HCT116 (cell line): ENCODE data around the gene RAD9A. TPM values are rescaled to one million over a fixed set of nuclear protein-coding genes. Genes with fewer than 3 reads are reported as not detected.
A peak's percentile ranks its signal among the peaks of the same experiment; 100 is the strongest.

ENCODE experiments used
- ATAC-seq: fragments of 200-7000 bp; cut with Tn5 transposase; 2 replicates; pipeline ENCODE4 v1.9.1; 2020; ENCODE audit warnings: mild to moderate bottlenecking, moderate library complexity
- BruUV-seq: library from RNA; stranded (reverse); fragments of 400-500 nt; replicated peaks from 2 replicates; lab custom pipeline; 2021; lab: Mats Ljungman, UMichigan
- CTCF ChIA-PET: fragments of 300-600 bp; sonication (Branson Sonifier 250); formaldehyde crosslinking; loops from one replicate; lab custom pipeline; 2021; ENCODE audit warnings: antibody characterized with exemption; lab: Charles Lee
- POLR2A ChIA-PET: fragments of 300-600, 350-600 bp; sonication (Branson Sonifier 250); formaldehyde crosslinking; loops from one replicate; lab custom pipeline; 2021; ENCODE audit warnings: antibody characterized with exemption; lab: Charles Lee
- RAD21 ChIA-PET, 2 experiments: fragments of 300-600 bp; sonication (Branson Sonifier 250); formaldehyde crosslinking; loops; one replicate each; lab custom pipeline; 2023; ENCODE audit warnings: low total read pairs in 2 of 2; ENCODE audit not compliant: uncharacterized antibody in 2 of 2, unreplicated experiment in 2 of 2, low non-redundant PET in 1 of 2; lab: Charles Lee
- DNase-seq: peaks from one replicate; pipeline ENCODE4 v3.0.0-alpha.2; 2010; ENCODE audit warnings: low read depth, low spot score
- H2AFZ ChIP-seq: fragments of 200-600 bp; shearing (Covaris generic), sonication (generic); 2 replicates; pipeline ENCODE4 v1.6.1; 2017; ENCODE audit warnings: low read depth, mixed run types, mixed read lengths, antibody characterized with exemption, low read length; ENCODE audit not compliant: poor library complexity, severe bottlenecking
- H3K27ac ChIP-seq: 2 replicates; pipeline ENCODE4 v1.5.1; 2012; ENCODE audit warnings: low read depth, low read length
- H3K27me3 ChIP-seq: fragments of 200-600 bp; sonication (generic); 2 replicates; pipeline ENCODE4 v1.6.1; 2016; ENCODE audit warnings: mixed run types, low read length, mixed read lengths; ENCODE audit not compliant: insufficient read depth
- H3K36me3 ChIP-seq, 2 experiments: fragments of 200-500 bp in 1 of 2; fragments of 200-600 bp in 1 of 2; sonication (Bioruptor generic) in 1 of 2; sonication (generic) in 1 of 2; 2 replicates each; pipeline versions ENCODE4 v1.5.1 to v1.6.1; 2014 to 2016; ENCODE audit warnings: low read length in 2 of 2, inconsistent platforms in 1 of 2, mixed read lengths in 1 of 2, mixed run types in 1 of 2; ENCODE audit not compliant: insufficient read depth in 2 of 2, control insufficient read depth in 1 of 2
- H3K4me1 ChIP-seq, 2 experiments: fragments of 200-600 bp in 1 of 2; sonication (generic) in 1 of 2; 2 replicates each; pipeline versions ENCODE4 v1.5.1 to v1.6.1; 2012 to 2017; ENCODE audit warnings: low read length in 2 of 2, inconsistent platforms in 1 of 2, mild to moderate bottlenecking in 1 of 2, mixed read lengths in 1 of 2, mixed run types in 1 of 2, moderate library complexity in 1 of 2; ENCODE audit not compliant: insufficient read depth in 2 of 2, control insufficient read depth in 1 of 2
- H3K4me2 ChIP-seq: fragments of 200-600 bp; sonication (generic); 2 replicates; pipeline ENCODE4 v1.6.1; 2017; ENCODE audit warnings: mixed run types, low read length, mixed read lengths
- H3K4me3 ChIP-seq, 2 experiments: fragments of 200-600 bp in 1 of 2; sonication (generic) in 1 of 2; replicated peaks in 1 of 2; 2 replicates each; pipeline ENCODE4 v1.5.1; 2011 to 2016; ENCODE audit warnings: low read length in 2 of 2, control low read depth in 1 of 2, low read depth in 1 of 2, mild to moderate bottlenecking in 1 of 2, mixed read lengths in 1 of 2, mixed run types in 1 of 2
- H3K79me2 ChIP-seq: fragments of 200-600 bp; sonication (generic); 2 replicates; pipeline ENCODE4 v1.6.1; 2017; ENCODE audit warnings: mild to moderate bottlenecking, mixed run types, low read length, moderate library complexity, mixed read lengths; ENCODE audit not compliant: insufficient read depth
- H3K9ac ChIP-seq: fragments of 200-600 bp; sonication (generic); 2 replicates; pipeline ENCODE4 v1.6.1; 2016; ENCODE audit warnings: low read length, mixed read lengths
- H3K9me2 ChIP-seq: fragments of 200-600 bp; sonication (generic), shearing (Covaris generic); 2 replicates; pipeline ENCODE4 v1.6.1; 2017; ENCODE audit warnings: mixed run types, mild to moderate bottlenecking, moderate library complexity; ENCODE audit not compliant: insufficient read depth
- H3K9me3 ChIP-seq, 2 experiments: fragments of 200-500 bp in 1 of 2; fragments of 200-600 bp in 1 of 2; sonication (Bioruptor generic) in 1 of 2; sonication (generic) in 1 of 2; 2 replicates each; pipeline ENCODE4 v1.6.1; 2014 to 2017; ENCODE audit warnings: low read length in 2 of 2, mixed read lengths in 2 of 2, inconsistent platforms in 1 of 2, low read depth in 1 of 2, mild to moderate bottlenecking in 1 of 2, mixed run types in 1 of 2, moderate library complexity in 1 of 2; ENCODE audit not compliant: control insufficient read depth in 1 of 2, insufficient read depth in 1 of 2
- H4K20me1 ChIP-seq: fragments of 200-600 bp; sonication (generic), shearing (Covaris generic); 2 replicates; pipeline ENCODE4 v1.6.1; 2017; ENCODE audit warnings: mixed run types, mild to moderate bottlenecking, moderate library complexity; ENCODE audit not compliant: insufficient read depth
- CBX3 ChIP-seq: IDR thresholded peaks from 2 replicates; pipeline ENCODE4 v1.6.1; 2012; ENCODE audit warnings: low read depth
- EGR1 ChIP-seq: IDR thresholded peaks from 2 replicates; pipeline ENCODE4 v1.6.1; 2012; ENCODE audit warnings: low read depth
- EZH2 ChIP-seq: fragments of 200-600 bp; sonication (generic); IDR thresholded peaks from 2 replicates; pipeline ENCODE4 v1.6.1; 2017; ENCODE audit warnings: antibody characterized with exemption, mixed run types
- EZH2phosphoT487 ChIP-seq: fragments of 200-600 bp; IDR thresholded peaks from 2 replicates; pipeline ENCODE4 v1.6.1; 2018; ENCODE audit warnings: antibody characterized with exemption, borderline replicate concordance
- POLR2A ChIP-seq: IDR thresholded peaks from 2 replicates; pipeline ENCODE4 v1.7.0; 2011; ENCODE audit warnings: borderline replicate concordance; ENCODE audit not compliant: insufficient read depth, insufficient read length; ENCODE audit errors: extremely low read depth
- POLR2AphosphoS5 ChIP-seq: IDR thresholded peaks from 2 replicates; pipeline ENCODE4 v1.6.1; 2011; ENCODE audit warnings: mild to moderate bottlenecking, low read depth, low read length, moderate library complexity
- SIN3A ChIP-seq: IDR thresholded peaks from 2 replicates; pipeline ENCODE4 v1.6.1; 2012; ENCODE audit warnings: low read depth
- SRF ChIP-seq: IDR thresholded peaks from 2 replicates; pipeline ENCODE4 v1.6.1; 2012; ENCODE audit warnings: low read depth
- TCF7L2 ChIP-seq: IDR thresholded peaks from 2 replicates; pipeline ENCODE4 v1.7.0; 2011; ENCODE audit warnings: borderline replicate concordance, inconsistent platforms; ENCODE audit not compliant: insufficient read depth, insufficient read length; ENCODE audit errors: extremely low read depth
- YY1 ChIP-seq: IDR thresholded peaks from 2 replicates; pipeline ENCODE4 v1.6.1; 2011; ENCODE audit warnings: low read length, low read depth, moderate library complexity, mild to moderate bottlenecking; ENCODE audit not compliant: insufficient replicate concordance; ENCODE audit errors: extremely low read depth
- intact Hi-C: fragments of 100-400 bp; cut with micrococcal nuclease; formaldehyde crosslinking; loops from 2 replicates; pipeline ENCODE4 v1.10.0; 2022
- total RNA-seq: library from RNA; stranded (reverse); gene quantifications from one replicate; pipeline ENCODE4 v1.2.1, GENCODE V29; 2021; ENCODE audit not compliant: unreplicated experiment
- TF ChIP-seq, protein P1 (sequence below): IDR thresholded peaks from 2 replicates; pipeline ENCODE4 v1.6.1; 2012; ENCODE audit warnings: low read depth
- TF ChIP-seq, protein P2 (sequence below): IDR thresholded peaks from 2 replicates; pipeline ENCODE4 v1.6.1; 2012

RAD9A gene
- total RNA-seq, 1 experiment from 2014 or later = 49.8 TPM

- peaks cover 71 to 86% of the 10 kb centered on the region in 2 experiments for H3K4me1 ChIP-seq
- no TSS peak for BruUV-seq
Observed at GRCh38 chr11:67375320-67376055, 16.3 kb upstream of the RAD9A start.

DNA sequence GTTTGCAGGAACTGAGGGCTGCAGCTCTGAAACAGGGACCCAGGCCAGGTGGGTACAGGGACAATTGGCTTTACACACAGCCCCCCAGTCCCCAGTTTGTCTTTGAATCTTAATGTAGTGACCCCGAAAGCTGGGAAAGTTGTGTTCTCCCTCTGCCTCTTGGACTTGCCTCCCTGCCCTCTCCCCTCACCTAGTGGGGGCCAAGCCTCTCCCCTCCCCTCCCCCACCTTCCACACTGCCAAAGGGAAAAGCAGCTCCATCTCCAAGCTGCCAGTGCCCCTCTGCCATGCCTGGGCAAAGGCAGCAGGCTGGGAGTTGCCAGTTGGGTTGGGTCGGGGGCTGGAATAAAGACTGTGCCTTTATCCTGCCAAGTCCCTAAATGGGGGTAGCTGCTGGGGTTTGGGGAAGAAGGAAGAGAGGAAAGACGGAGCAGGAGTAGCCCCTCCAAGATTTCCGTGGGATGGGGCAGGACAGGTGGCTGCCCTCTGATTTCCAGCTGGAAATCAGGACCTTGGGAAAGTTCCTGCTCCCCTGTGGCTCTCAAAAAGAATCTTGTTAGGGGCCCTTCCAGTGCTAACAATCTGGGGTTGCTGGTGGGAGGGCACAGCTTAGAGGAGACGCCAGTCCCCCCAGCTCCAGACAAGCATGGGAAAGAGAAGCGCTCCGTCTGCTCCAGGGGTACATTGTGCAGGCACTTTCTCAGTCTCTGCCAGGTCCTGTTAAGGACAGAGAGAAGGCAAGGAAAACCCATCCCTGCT, 15.5 kb upstream of the RAD9A start:
- H3K9me2 ChIP-seq = no peaks in the 10 kb centered on the region
- H3K27me3 ChIP-seq = no peaks in the 10 kb centered on the region
- ChIA-PET CTCF (interaction anchor here (0.9 to 15.5 kb wide), 4 partner anchors 19 to 59 kb away, joined by 8 to 456 read pairs (median 8); partner anchors contain the start of genes POLD4 and PPP1CA), POLR2A (interaction anchor here (1.0 to 15.1 kb wide), 2 partner anchors 16 to 22 kb away, joined by 3 to 210 read pairs; partner anchors contain the start of genes POLD4 and RAD9A), RAD21 (interaction anchor here in 1 of 2 experiments (1.2 kb wide), 1 partner anchor 20 kb away, joined by 3 read pairs; no protein-coding TSS in a partner anchor)
- ATAC-seq (no peak), DNase-seq (no peak)
- BruUV-seq = no TSS peak
- H3K79me2 ChIP-seq = peaks cover 16% of the 10 kb centered on the region
- peak overlapping the region; percentile 100 for H3K27ac ChIP-seq
- no peak overlapping the region for H3K4me3 ChIP-seq
- peaks cover 73 to 86% of the 10 kb centered on the region in 2 experiments for H3K4me1 ChIP-seq
- intact Hi-C loops = no loop called here
- no peak overlapping the region for H2AFZ ChIP-seq
- H3K36me3 ChIP-seq = no peaks in the 10 kb centered on the region
- H3K9me3 ChIP-seq = no peaks in the 10 kb centered on the region
- peak overlapping the region; percentile 100 for H3K9ac ChIP-seq
- H4K20me1 ChIP-seq = no peaks in the 10 kb centered on the region
- peak overlapping the region; percentile 88 for H3K4me2 ChIP-seq
- TF ChIP-seq EZH2 (no peak), YY1 (no peak), EGR1 (no peak), TCF7L2 (no peak), SIN3A (no peak), POLR2A (no peak), CBX3 (no peak), SRF (no peak), POLR2AphosphoS5 (no peak), EZH2phosphoT487 (no peak)
- TF ChIP-seq, protein P1, sequence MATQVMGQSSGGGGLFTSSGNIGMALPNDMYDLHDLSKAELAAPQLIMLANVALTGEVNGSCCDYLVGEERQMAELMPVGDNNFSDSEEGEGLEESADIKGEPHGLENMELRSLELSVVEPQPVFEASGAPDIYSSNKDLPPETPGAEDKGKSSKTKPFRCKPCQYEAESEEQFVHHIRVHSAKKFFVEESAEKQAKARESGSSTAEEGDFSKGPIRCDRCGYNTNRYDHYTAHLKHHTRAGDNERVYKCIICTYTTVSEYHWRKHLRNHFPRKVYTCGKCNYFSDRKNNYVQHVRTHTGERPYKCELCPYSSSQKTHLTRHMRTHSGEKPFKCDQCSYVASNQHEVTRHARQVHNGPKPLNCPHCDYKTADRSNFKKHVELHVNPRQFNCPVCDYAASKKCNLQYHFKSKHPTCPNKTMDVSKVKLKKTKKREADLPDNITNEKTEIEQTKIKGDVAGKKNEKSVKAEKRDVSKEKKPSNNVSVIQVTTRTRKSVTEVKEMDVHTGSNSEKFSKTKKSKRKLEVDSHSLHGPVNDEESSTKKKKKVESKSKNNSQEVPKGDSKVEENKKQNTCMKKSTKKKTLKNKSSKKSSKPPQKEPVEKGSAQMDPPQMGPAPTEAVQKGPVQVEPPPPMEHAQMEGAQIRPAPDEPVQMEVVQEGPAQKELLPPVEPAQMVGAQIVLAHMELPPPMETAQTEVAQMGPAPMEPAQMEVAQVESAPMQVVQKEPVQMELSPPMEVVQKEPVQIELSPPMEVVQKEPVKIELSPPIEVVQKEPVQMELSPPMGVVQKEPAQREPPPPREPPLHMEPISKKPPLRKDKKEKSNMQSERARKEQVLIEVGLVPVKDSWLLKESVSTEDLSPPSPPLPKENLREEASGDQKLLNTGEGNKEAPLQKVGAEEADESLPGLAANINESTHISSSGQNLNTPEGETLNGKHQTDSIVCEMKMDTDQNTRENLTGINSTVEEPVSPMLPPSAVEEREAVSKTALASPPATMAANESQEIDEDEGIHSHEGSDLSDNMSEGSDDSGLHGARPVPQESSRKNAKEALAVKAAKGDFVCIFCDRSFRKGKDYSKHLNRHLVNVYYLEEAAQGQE = no peak
- TF ChIP-seq, protein P2, sequence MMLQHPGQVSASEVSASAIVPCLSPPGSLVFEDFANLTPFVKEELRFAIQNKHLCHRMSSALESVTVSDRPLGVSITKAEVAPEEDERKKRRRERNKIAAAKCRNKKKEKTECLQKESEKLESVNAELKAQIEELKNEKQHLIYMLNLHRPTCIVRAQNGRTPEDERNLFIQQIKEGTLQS = no peak

More at GRCh38 chr11:67375320-67376055, 16.3 kb upstream of the RAD9A start:
- H3K79me2 ChIP-seq = peaks cover 24% of the 10 kb centered on the region
- no peaks in the 10 kb centered on the region for H3K9me3 ChIP-seq
- no peaks in the 10 kb centered on the region for H3K36me3 ChIP-seq
- ChIA-PET RAD21 (interaction anchor here in 1 of 2 experiments (1.2 kb wide), 1 partner anchor 19 kb away, joined by 3 read pairs; no protein-coding TSS in a partner anchor), CTCF (interaction anchor here (0.7 to 15.5 kb wide), 3 partner anchors 14 to 29 kb away, joined by 5 to 456 read pairs (median 9); partner anchors contain the start of gene POLD4), POLR2A (interaction anchor here (0.7 to 15.1 kb wide), 3 partner anchors 16 to 114 kb away, joined by 3 to 210 read pairs (median 3); partner anchors contain the start of genes POLD4 and RAD9A)
- H3K27me3 ChIP-seq = no peaks in the 10 kb centered on the region
- H4K20me1 ChIP-seq = no peaks in the 10 kb centered on the region
- H3K4me3 ChIP-seq = peak overlapping the region in 1 of 2 experiments; percentile 40; a peak in 2 of 4 replicates
- intact Hi-C loops = no loop called here
- peak overlapping the region; percentile 88 for H3K4me2 ChIP-seq
- TF ChIP-seq, protein P2 = no peak
- no peak for DNase-seq
- ATAC-seq = no peak
- peak overlapping the region; percentile 100 for H3K9ac ChIP-seq
- H3K9me2 ChIP-seq = no peaks in the 10 kb centered on the region
- peak overlapping the region; percentile 100 for H3K27ac ChIP-seq
- no peak overlapping the region for H2AFZ ChIP-seq
